SU-DHL-6 (cell line): ENCODE measurements around the gene COL15A1.

Experiments
- CTCF ChIP-seq: fragments of 200-600 bp; sonication (generic); IDR thresholded peaks from one replicate; pipeline ENCODE4 v1.5.1; 2017; ENCODE audit warnings: antibody characterized with exemption, mild to moderate bottlenecking, low read length, moderate library complexity; ENCODE audit not compliant: insufficient read depth, poor library complexity, severe bottlenecking
- EZH2phosphoT487 ChIP-seq: fragments of 200-600 bp; sonication (generic), shearing (Covaris generic); conservative IDR thresholded peaks from 2 replicates; pipeline ENCODE4 v1.6.1; 2018; ENCODE audit warnings: mild to moderate bottlenecking, antibody characterized with exemption, low read length, moderate library complexity, mixed read lengths

- no peak for TF ChIP-seq CTCF
- TF ChIP-seq EZH2phosphoT487 = no peak
Observed at GRCh38 chr9:98929895-98930341, 13.8 kb upstream of the COL15A1 start.
